ENCODE measurements around the gene PTTG1IP2. TPM values are rescaled to one million over a fixed set of nuclear protein-coding genes. Genes with fewer than 3 reads are reported as not detected.

The PTTG1IP2 gene
- total and polyA plus RNA-seq, 10 of the 15 experiments (the other 5 are each of a cell fraction or from before 2014, with no cell fraction given) = not detected

DNA sequence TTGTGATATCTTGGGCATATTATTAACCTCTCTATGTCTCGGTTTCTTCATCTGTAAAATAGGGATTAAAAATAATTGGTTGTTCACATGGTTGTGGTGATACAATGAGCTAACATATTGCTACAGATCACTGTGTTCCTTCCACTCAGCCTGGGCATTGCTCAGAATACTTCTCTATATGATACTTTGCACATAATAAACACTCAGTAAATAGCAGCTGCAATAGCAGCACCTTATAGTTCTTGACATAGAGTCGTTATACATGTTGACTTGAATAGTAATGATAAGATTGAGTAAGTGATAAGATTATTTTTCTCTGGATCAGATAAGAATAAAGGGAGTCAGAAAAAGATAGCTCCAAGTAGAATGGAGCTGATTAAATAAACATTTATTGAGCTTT is 42.3 kb downstream of the PTTG1IP2 start:
- Histone ChIP-seq H3K9me3 (replicated peaks; ENCODE audit: control insufficient read depth, insufficient read depth, low read length) (no peaks in the 10 kb centered on the region), H3K4me3 (no peak overlapping the region), H2AFZ (ENCODE audit: control insufficient read depth, low read depth, low read length) (no peak overlapping the region), H3K4me1 (ENCODE audit: control insufficient read depth, insufficient read depth, low read length) (no peaks in the 10 kb centered on the region), H3K79me2 (ENCODE audit: control insufficient read depth, insufficient read depth, low read length) (no peaks in the 10 kb centered on the region), H3K27ac (ENCODE audit: control insufficient read depth, insufficient read depth) (no peak overlapping the region), H4K20me1 (ENCODE audit: control insufficient read depth, insufficient read depth) (no peaks in the 10 kb centered on the region), H3K4me2 (ENCODE audit: control insufficient read depth, insufficient read depth) (no peak overlapping the region), H3K36me3 (ENCODE audit: control insufficient read depth in 2 of 2, insufficient read depth in 2 of 2, low read length in 1 of 2) (no peaks in the 10 kb centered on the region), H3K9ac (ENCODE audit: control insufficient read depth, insufficient read depth, low read length) (no peak overlapping the region), H3K27me3 (replicated peaks in 1 of 2; ENCODE audit: control insufficient read depth in 2 of 2, insufficient read depth in 2 of 2, low read length in 1 of 2) (no peaks in the 10 kb centered on the region)
- ChIA-PET SMC1A (ENCODE audit: uncharacterized antibody, unreplicated experiment) (interaction anchor here (1.1 to 1.5 kb wide), 3 partner anchors 10 to 60 kb away, joined by 3 to 6 read pairs (median 5); no protein-coding TSS in a partner anchor), RAD21 (ENCODE audit: unreplicated experiment) (no interaction called here), CTCF (interaction anchor here (1.0 to 2.2 kb wide), 3 partner anchors 9 to 117 kb away, joined by 3 to 10 read pairs (median 3); no protein-coding TSS in a partner anchor), POLR2A (no interaction called here)
- no peak for TF ChIP-seq ZZZ3 (IDR thresholded peaks at IDR 0.05; ENCODE audit: control insufficient read depth, insufficient read length, low read depth)
- TF ChIP-seq, protein P1, sequence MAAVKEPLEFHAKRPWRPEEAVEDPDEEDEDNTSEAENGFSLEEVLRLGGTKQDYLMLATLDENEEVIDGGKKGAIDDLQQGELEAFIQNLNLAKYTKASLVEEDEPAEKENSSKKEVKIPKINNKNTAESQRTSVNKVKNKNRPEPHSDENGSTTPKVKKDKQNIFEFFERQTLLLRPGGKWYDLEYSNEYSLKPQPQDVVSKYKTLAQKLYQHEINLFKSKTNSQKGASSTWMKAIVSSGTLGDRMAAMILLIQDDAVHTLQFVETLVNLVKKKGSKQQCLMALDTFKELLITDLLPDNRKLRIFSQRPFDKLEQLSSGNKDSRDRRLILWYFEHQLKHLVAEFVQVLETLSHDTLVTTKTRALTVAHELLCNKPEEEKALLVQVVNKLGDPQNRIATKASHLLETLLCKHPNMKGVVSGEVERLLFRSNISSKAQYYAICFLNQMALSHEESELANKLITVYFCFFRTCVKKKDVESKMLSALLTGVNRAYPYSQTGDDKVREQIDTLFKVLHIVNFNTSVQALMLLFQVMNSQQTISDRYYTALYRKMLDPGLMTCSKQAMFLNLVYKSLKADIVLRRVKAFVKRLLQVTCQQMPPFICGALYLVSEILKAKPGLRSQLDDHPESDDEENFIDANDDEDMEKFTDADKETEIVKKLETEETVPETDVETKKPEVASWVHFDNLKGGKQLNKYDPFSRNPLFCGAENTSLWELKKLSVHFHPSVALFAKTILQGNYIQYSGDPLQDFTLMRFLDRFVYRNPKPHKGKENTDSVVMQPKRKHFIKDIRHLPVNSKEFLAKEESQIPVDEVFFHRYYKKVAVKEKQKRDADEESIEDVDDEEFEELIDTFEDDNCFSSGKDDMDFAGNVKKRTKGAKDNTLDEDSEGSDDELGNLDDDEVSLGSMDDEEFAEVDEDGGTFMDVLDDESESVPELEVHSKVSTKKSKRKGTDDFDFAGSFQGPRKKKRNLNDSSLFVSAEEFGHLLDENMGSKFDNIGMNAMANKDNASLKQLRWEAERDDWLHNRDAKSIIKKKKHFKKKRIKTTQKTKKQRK (IDR thresholded peaks at IDR 0.05; ENCODE audit: low read depth, low read length) = no peak
- TF ChIP-seq NFYA (IDR thresholded peaks at IDR 0.05; ENCODE audit: borderline replicate concordance, low read depth, low read length) = no peak
- TF ChIP-seq YBX1 (IDR thresholded peaks at IDR 0.05) = no peak
- TF ChIP-seq, protein P2, sequence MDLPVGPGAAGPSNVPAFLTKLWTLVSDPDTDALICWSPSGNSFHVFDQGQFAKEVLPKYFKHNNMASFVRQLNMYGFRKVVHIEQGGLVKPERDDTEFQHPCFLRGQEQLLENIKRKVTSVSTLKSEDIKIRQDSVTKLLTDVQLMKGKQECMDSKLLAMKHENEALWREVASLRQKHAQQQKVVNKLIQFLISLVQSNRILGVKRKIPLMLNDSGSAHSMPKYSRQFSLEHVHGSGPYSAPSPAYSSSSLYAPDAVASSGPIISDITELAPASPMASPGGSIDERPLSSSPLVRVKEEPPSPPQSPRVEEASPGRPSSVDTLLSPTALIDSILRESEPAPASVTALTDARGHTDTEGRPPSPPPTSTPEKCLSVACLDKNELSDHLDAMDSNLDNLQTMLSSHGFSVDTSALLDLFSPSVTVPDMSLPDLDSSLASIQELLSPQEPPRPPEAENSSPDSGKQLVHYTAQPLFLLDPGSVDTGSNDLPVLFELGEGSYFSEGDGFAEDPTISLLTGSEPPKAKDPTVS (IDR thresholded peaks at IDR 0.05; ENCODE audit: low read depth, low read length) = no peak
- TF ChIP-seq CBFB (IDR thresholded peaks at IDR 0.05; ENCODE audit: low read depth) = no peak
- no peak for TF ChIP-seq MYC (IDR thresholded peaks at IDR 0.05; ENCODE audit: insufficient read depth, insufficient read length, insufficient replicate concordance, low read length, severe bottlenecking)
- TF ChIP-seq EGR1 (IDR thresholded peaks at IDR 0.05; ENCODE audit: borderline replicate concordance in 1 of 2, low read depth in 2 of 2, low read length in 2 of 2) = no peak
- no peak for TF ChIP-seq IKZF2 (IDR thresholded peaks at IDR 0.05)
- no peak for TF ChIP-seq NR2C1 (IDR thresholded peaks at IDR 0.05)
- TF ChIP-seq, protein P3, sequence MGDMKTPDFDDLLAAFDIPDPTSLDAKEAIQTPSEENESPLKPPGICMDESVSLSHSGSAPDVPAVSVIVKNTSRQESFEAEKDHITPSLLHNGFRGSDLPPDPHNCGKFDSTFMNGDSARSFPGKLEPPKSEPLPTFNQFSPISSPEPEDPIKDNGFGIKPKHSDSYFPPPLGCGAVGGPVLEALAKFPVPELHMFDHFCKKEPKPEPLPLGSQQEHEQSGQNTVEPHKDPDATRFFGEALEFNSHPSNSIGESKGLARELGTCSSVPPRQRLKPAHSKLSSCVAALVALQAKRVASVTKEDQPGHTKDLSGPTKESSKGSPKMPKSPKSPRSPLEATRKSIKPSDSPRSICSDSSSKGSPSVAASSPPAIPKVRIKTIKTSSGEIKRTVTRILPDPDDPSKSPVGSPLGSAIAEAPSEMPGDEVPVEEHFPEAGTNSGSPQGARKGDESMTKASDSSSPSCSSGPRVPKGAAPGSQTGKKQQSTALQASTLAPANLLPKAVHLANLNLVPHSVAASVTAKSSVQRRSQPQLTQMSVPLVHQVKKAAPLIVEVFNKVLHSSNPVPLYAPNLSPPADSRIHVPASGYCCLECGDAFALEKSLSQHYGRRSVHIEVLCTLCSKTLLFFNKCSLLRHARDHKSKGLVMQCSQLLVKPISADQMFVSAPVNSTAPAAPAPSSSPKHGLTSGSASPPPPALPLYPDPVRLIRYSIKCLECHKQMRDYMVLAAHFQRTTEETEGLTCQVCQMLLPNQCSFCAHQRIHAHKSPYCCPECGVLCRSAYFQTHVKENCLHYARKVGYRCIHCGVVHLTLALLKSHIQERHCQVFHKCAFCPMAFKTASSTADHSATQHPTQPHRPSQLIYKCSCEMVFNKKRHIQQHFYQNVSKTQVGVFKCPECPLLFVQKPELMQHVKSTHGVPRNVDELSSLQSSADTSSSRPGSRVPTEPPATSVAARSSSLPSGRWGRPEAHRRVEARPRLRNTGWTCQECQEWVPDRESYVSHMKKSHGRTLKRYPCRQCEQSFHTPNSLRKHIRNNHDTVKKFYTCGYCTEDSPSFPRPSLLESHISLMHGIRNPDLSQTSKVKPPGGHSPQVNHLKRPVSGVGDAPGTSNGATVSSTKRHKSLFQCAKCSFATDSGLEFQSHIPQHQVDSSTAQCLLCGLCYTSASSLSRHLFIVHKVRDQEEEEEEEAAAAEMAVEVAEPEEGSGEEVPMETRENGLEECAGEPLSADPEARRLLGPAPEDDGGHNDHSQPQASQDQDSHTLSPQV (IDR thresholded peaks at IDR 0.05) = no peak
- no peak for TF ChIP-seq NR2F1 (conservative IDR thresholded peaks at IDR 0.05)
- TF ChIP-seq SMARCA5 (IDR thresholded peaks at IDR 0.05) = no peak
- TF ChIP-seq SUPT20H (IDR thresholded peaks at IDR 0.05; ENCODE audit: borderline replicate concordance, control insufficient read depth, low read depth, low read length) = no peak
- no peak for TF ChIP-seq GABPA (IDR thresholded peaks at IDR 0.05; ENCODE audit: low read depth)
- 2% methylated on average over 2 of the region's 2 CpGs for WGBS (ENCODE audit: insufficient coverage, insufficient replicate concordance, low lambda C conversion rate, missing lambda C conversion rate)
- BruUV-seq (replicated peaks) = no TSS peak
- intact Hi-C loops (cut with micrococcal nuclease; ENCODE audit: unreplicated experiment) = no loop called here
- in situ Hi-C loops (cut with MboI) = no loop called here
- FAIRE-seq (no peak), DNase-seq (ENCODE audit: low read depth, low spot score) (no peak), ATAC-seq (no peak)
